Osteoblast (primary cell): ENCODE results near the gene BABAM1. TPM values are rescaled to one million over a fixed set of nuclear protein-coding genes. Genes with fewer than 3 reads are reported as not detected.

ENCODE experiments used
- DNase-seq: peaks from one replicate; pipeline ENCODE4 v3.0.0; 2011; ENCODE audit warnings: low spot score, mixed read lengths; ENCODE audit not compliant: insufficient read length; ENCODE audit errors: missing footprints
- H2AFZ ChIP-seq: 2 replicates; pipeline ENCODE4 v1.6.0; 2011; ENCODE audit warnings: mild to moderate bottlenecking, low read length
- H3K27ac ChIP-seq: 2 replicates; pipeline ENCODE4 v1.5.1; 2011; ENCODE audit warnings: mild to moderate bottlenecking, low read depth, low read length, moderate library complexity
- H3K27me3 ChIP-seq: 2 replicates; pipeline ENCODE4 v1.6.0; 2012; ENCODE audit warnings: mild to moderate bottlenecking, control low read depth, inconsistent platforms, low read length, moderate library complexity; ENCODE audit not compliant: insufficient read depth
- H3K36me3 ChIP-seq: 2 replicates; pipeline ENCODE4 v1.5.1; 2011; ENCODE audit warnings: mild to moderate bottlenecking, low read length, control low read depth, moderate library complexity; ENCODE audit not compliant: insufficient read depth
- H3K4me1 ChIP-seq: 2 replicates; pipeline ENCODE4 v1.5.1; 2011; ENCODE audit warnings: mild to moderate bottlenecking, low read length, control low read depth, moderate library complexity; ENCODE audit not compliant: insufficient read depth
- H3K4me2 ChIP-seq: 2 replicates; pipeline ENCODE4 v1.6.0; 2011; ENCODE audit warnings: mild to moderate bottlenecking, low read length; ENCODE audit not compliant: insufficient read depth
- H3K4me3 ChIP-seq: fragments of 200-600 bp; sonication (generic); 3 replicates; pipeline ENCODE4 v1.5.1; 2012; ENCODE audit warnings: mild to moderate bottlenecking, low read length, inconsistent platforms; ENCODE audit not compliant: insufficient read depth
- H3K79me2 ChIP-seq: 2 replicates; pipeline ENCODE4 v1.6.0; 2012; ENCODE audit warnings: mild to moderate bottlenecking, low read length, control low read depth, inconsistent platforms; ENCODE audit not compliant: insufficient read depth
- H3K9me3 ChIP-seq: 2 replicates; pipeline ENCODE4 v1.5.1; 2011; ENCODE audit warnings: low read depth, low read length, control low read depth
- H4K20me1 ChIP-seq: 2 replicates; pipeline ENCODE4 v1.6.0; 2012; ENCODE audit warnings: mild to moderate bottlenecking, low read length, control low read depth; ENCODE audit not compliant: insufficient read depth
- total RNA-seq: library from RNA; depleted of rRNA; stranded (reverse); fragments of >200 nt; gene quantifications from 2 replicates; pipeline ENCODE4 v1.2.3, GENCODE V29; 2012
- TF ChIP-seq, protein P1 (sequence below): IDR thresholded peaks from 2 replicates; pipeline ENCODE4 v1.5.1; 2011; ENCODE audit warnings: mild to moderate bottlenecking, low read depth, low read length, moderate library complexity; ENCODE audit errors: extremely low read depth

BABAM1 gene
- total RNA-seq, 1 donor: 76.7 TPM

DNA sequence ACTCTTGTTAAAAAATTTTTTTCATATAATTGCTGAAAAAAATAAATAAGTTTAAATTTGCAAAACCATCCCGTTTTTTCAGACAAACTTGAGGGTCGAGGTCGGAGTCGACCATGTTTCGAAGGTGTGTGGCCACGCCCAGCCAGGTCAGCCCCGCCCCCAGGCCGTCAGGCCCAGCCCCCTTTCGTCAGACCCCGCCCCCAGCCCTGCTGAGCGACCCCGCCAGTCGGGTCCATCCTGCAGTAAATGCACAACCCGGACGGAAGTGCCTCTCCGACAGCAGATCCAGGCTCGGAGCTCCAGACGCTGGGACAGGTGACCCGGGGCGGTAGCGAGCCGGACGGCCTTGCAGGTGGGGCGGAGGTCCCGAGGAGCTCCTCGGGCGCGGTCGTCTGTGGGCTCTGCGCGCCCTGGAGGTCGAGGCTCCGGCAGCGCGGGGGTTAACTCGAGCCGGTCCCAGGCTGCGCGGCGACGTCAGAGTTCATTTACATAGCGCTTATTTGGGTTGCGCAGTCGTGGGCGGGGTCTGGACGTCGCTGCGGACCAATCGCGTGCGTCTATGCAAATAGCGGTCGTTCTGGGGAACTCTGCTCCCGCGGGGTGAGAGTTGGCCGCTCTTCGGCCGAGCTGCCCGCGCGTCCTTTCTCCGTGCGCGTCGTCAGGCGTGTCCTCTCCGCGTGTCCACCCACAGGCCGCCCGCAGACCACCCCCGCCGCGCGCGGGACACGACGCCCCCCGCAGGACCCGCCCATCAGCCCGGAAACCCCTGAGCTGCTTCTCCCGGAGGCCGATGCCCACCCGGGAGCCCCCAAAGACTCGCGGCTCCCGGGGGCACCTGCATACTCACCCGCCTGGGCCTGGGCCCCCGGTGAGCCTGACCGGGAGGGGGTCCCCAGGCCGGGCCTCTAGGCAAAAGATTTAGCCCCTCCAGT lies 41.0 kb upstream of the BABAM1 start, which contains the start of gene OCEL1:
Gene OCEL1 (plus strand): TSS at position 225 of the 932 bp plus-strand sequence. CDS start 22 bp downstream, at position 247.
- Histone ChIP-seq H4K20me1 (no peaks in the 10 kb centered on the region), H3K4me2 (peak within 1 kb of the TSS; percentile 88), H3K27me3 (no peaks in the 10 kb centered on the region), H3K79me2 (no peaks in the 10 kb centered on the region), H3K4me3 (peak within 1 kb of the TSS; percentile 88), H3K27ac (peak within 1 kb of the TSS; percentile 56), H3K36me3 (no peaks in the 10 kb centered on the region), H2AFZ (peak within 1 kb of the TSS; percentile 94), H3K4me1 (peaks cover 4% of the 10 kb centered on the region), H3K9me3 (no peaks in the 10 kb centered on the region)
- peak; percentile 99 for DNase-seq
- TF ChIP-seq, protein P1, sequence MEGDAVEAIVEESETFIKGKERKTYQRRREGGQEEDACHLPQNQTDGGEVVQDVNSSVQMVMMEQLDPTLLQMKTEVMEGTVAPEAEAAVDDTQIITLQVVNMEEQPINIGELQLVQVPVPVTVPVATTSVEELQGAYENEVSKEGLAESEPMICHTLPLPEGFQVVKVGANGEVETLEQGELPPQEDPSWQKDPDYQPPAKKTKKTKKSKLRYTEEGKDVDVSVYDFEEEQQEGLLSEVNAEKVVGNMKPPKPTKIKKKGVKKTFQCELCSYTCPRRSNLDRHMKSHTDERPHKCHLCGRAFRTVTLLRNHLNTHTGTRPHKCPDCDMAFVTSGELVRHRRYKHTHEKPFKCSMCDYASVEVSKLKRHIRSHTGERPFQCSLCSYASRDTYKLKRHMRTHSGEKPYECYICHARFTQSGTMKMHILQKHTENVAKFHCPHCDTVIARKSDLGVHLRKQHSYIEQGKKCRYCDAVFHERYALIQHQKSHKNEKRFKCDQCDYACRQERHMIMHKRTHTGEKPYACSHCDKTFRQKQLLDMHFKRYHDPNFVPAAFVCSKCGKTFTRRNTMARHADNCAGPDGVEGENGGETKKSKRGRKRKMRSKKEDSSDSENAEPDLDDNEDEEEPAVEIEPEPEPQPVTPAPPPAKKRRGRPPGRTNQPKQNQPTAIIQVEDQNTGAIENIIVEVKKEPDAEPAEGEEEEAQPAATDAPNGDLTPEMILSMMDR: no peak

DNA sequence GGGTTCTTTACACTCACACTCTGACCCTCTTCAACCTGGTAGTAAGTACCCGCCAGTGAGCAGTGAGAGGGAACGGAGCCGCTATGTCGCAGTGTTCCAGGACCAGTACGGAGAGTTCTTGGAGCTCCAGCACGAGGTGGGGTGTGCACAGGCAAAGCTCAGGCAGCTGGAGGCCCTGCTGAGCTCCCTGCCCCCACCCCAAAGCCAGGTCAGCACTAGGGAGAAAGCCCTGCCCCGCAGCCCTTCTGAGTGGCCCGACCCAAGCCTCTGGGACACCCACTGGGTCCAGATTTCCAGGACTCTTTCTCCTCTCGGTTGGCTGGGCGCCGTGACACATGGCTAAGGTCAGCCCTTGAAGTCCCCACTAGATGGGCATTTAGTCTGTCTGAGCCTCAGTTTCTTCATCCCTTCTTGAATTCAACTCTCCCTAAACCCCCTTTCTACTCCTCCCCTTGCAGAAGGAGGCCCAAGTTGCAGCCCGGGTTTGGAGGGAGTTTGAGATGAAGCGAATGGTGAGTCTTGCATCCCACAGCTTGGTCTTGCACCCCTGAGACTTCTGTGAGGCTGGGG lies 39.4 kb upstream of the BABAM1 start:
- H3K36me3 ChIP-seq: peaks cover 10% of the 10 kb centered on the region
- H3K27me3 ChIP-seq: no peaks in the 10 kb centered on the region
- TF ChIP-seq, protein P1: no peak
- H3K27ac ChIP-seq: no peak overlapping the region
- no peaks in the 10 kb centered on the region for H3K9me3 ChIP-seq
- H3K4me3 ChIP-seq: no peak overlapping the region
- H3K4me1 ChIP-seq: peaks cover 4% of the 10 kb centered on the region
- no peak overlapping the region for H2AFZ ChIP-seq
- H3K79me2 ChIP-seq: peaks cover 2% of the 10 kb centered on the region
- no peaks in the 10 kb centered on the region for H4K20me1 ChIP-seq
- no peak overlapping the region for H3K4me2 ChIP-seq
- DNase-seq: peak; percentile 59

DNA sequence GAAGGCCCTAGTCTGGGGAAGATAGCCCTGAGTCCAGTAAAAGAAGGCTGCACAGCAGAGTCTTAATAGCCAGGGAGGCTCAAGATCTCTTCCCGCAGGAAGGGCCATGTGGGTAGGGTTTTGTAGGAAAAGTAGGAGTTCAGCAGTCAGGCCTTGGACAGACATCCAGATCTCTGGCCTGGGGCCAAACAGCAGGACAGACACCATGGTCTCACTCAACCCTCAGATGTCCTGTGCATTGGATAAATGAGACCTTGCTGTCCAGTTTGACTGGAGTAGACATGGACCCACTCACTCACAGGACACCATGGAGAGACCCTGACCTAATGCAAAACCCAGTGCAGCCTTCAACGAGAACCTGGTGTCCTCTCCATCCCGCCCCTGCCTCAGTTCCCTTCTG lies 37.4 kb upstream of the BABAM1 start:
- Histone ChIP-seq H3K36me3 (peaks cover 10% of the 10 kb centered on the region), H4K20me1 (peaks cover 7% of the 10 kb centered on the region), H3K79me2 (peaks cover 8% of the 10 kb centered on the region), H3K4me2 (no peak overlapping the region), H3K27ac (no peak overlapping the region), H2AFZ (no peak overlapping the region), H3K4me1 (peaks cover 5% of the 10 kb centered on the region), H3K27me3 (no peaks in the 10 kb centered on the region), H3K9me3 (no peaks in the 10 kb centered on the region), H3K4me3 (no peak overlapping the region)
- peak; percentile 26 for DNase-seq
- TF ChIP-seq, protein P1: no peak

DNA sequence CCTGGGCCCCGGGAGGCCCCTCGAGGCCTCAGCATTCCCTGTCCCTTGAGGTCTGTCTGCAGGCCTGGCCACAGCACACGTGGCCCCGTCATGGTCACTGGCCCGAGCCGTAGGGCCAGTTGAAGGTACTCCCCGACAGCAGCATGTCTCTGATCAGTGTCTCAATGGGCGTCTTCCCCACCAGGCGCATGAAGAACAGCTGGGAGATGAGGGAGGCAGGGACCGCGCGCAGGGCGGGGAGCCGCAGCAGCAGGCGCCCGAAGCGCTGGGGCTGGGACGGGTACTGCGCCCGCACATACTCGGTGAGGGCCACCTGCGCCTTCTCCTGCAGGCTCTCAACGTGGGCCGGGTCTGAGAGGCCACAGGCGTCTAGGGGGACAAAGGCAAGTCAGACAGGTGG lies 35.0 kb upstream of the BABAM1 start:
- H3K27ac ChIP-seq: no peak overlapping the region
- no peak overlapping the region for H3K4me2 ChIP-seq
- peaks cover 10% of the 10 kb centered on the region for H3K36me3 ChIP-seq
- no peak overlapping the region for H3K4me3 ChIP-seq
- peaks cover 11% of the 10 kb centered on the region for H3K79me2 ChIP-seq
- DNase-seq: no peak
- H3K27me3 ChIP-seq: no peaks in the 10 kb centered on the region
- peaks cover 9% of the 10 kb centered on the region for H4K20me1 ChIP-seq
- H3K9me3 ChIP-seq: no peaks in the 10 kb centered on the region
- H2AFZ ChIP-seq: no peak overlapping the region
- TF ChIP-seq, protein P1: no peak
- H3K4me1 ChIP-seq: peaks cover 7% of the 10 kb centered on the region
